CD4-positive, alpha-beta T cell treated with Interleukin-15 for 1 hour (primary cell): Measurements from ENCODE around the gene CELSR1.

Source experiments
- DNase-seq: peaks from one replicate; pipeline ENCODE4 v3.0.0-alpha.2; 2020

The CELSR1 gene

DNA sequence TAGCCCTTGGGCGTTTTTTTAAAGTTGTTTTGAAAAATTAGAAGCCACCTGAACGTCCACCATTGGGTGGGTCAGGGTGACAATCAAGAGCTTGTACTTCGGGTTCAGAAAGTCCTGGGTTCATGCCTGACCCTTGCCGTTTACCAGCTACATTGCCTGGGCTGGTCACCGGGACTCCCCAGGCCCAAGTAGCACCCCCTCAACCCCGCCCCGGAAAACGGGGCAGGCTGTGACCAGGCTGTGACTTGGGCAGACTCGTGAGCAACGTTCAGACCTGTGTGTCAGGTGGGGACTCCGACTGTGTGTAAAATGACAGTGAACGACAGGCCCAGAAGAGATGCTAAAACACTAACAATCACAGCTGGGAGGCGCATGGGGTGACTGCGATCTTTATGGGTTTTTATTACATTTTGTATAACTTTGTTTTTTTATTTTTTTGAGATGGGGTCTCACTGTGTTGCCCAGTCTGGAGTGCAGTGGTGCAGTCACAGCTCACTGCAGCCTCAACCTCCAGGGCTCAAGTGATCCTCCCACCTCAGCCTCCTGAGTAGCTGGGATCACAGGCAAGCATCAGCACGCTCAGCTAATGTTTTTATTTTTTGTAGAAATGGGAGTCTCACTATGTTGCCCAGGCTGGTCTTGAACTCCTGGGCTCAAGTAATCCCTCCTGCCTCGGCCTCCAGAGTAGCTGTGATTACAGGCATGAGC, 145.1 kb downstream of the CELSR1 start:
- no peak for DNase-seq

DNA sequence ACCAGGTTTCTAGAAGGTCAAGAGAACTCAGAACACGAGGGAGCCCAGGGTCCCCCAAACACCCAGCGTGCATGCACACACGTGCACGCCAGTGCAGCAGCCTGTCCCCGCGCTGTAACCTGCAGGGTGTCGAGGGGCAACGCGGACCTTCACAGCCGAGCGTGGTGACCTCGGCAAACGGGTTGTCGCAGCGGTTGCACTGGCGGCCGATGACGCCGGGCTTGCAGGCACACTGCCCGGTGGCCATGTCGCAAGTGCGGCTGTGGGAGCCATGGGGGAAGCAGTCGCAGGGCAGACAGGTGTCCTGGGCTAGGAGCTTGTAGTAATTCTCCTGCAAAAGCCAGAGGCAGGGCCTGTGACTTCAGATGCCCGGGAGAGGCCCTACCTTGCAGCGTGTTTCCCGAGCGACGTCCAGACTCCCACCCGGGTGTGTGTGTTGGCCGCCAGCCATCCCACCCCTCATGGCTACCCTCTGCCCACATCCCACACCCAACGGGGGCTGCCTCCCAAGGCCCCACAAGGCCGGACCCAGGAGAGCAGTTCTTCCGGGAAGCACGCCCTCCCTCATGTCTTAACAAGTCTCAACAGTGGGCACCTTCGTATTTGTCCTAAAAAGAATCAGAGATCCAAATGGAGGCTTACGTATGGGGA, 145.8 kb downstream of the CELSR1 start:
- no peak for DNase-seq

DNA sequence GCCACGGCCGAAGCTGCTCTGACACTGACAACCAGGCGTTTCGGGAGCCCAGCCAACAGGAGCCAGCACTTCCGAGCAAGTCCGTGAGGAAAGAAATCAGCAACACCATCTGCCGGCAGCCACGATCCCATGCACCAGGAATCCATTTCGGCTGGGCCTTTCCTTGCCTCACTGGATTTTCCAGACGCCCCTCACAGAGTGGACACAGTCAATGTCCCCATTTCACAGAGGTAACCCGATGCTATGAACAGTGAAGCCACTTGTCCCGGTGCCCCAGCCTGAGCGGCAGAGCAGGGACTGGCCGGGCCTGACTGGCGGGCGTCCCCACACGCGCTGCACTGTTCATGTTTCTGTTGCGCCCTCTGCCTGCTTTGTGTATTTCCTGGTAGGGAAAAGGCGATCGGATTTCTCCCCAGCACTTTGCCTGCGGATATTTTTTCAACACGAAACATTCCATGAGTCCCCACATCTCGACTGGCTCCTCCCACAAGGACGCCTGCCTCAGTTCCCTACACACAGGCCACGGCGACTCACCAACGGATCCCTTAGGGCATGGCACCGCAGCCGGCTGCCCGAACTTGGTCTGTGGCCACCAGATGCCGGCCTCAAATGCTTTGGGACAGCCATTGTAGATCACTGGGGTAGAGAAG, 146.6 kb downstream of the CELSR1 start:
- DNase-seq, result no peak

GRCh38 chr22:46390105-46390651, 147.2 kb downstream of the CELSR1 start:
- no peak for DNase-seq

- DNase-seq, result no peak
These were observed 148.3 kb downstream of the CELSR1 start for GRCh38 chr22:46389081-46389480.

DNA sequence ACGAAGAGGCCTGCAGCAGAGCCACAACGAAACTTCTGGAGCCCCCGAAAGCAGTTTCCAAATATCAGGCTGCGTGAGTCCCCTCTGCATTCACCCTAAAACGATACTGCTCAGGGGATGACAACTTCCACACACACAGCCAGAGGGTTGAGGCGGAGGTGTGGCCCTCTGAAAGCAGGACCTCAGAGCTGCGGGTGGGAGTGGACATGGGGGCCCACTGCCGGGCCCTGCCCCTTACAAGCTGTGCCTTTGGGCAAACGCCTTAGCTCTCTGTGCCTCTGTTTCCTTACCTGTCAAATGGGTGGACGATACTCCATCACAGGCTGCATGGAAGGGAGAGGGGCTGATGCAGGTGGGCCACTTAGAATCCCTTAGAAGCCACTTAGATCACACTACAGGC, 148.8 kb downstream of the CELSR1 start:
- DNase-seq, result no peak

- DNase-seq, result no peak
These were observed 149.7 kb downstream of the CELSR1 start for GRCh38 chr22:46387748-46388147.

GRCh38 chr22:46386312-46386711, 151.1 kb downstream of the CELSR1 start:
- DNase-seq, result no peak

DNA sequence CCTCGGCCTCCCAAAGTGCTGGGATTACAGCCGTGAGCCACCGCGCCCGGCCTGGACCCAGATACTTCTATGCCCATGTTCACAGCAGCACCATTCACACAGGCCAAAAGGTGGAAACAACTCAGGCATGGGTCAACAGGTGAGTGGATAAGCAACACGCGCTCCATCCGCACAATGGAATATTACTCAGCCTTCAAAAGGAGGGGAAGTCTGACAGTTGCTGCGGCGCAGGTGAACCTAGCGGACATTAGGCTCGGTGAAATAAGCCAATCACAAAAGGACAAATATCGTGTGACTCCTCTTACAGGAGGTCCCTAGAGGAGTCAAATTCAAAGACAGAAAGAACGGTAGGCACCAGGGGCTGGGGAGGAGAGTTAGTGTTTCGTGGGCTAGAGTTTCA, 154.9 kb downstream of the CELSR1 start:
- no peak for DNase-seq

DNA sequence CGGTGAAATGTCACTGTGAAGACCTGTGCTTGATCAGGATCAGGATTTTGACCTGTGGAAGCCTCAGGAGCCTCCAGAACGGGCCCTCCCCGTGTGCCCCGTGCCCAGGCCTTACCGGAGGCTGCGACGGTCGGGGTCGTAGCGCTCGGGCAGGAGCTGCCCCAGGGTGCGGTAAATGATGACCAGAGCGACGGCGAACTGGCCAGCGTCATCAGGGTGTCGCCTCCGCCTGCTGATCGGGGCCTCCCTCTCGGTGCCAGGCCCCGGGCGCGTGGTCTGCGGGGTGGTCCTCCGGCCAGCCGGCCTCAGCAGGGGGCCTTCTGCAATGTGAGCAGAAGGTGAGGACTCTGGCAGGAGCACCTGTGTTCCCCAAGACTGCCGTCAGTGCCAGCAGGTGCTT, 155.7 kb downstream of the CELSR1 start:
- no peak for DNase-seq

GRCh38 chr22:46381142-46381541, 156.3 kb downstream of the CELSR1 start:
- DNase-seq, result no peak

GRCh38 chr22:46380581-46380980, 156.8 kb downstream of the CELSR1 start:
- DNase-seq, result no peak

- DNase-seq, result no peak
These were observed 157.4 kb downstream of the CELSR1 start for GRCh38 chr22:46380069-46380468.

DNA sequence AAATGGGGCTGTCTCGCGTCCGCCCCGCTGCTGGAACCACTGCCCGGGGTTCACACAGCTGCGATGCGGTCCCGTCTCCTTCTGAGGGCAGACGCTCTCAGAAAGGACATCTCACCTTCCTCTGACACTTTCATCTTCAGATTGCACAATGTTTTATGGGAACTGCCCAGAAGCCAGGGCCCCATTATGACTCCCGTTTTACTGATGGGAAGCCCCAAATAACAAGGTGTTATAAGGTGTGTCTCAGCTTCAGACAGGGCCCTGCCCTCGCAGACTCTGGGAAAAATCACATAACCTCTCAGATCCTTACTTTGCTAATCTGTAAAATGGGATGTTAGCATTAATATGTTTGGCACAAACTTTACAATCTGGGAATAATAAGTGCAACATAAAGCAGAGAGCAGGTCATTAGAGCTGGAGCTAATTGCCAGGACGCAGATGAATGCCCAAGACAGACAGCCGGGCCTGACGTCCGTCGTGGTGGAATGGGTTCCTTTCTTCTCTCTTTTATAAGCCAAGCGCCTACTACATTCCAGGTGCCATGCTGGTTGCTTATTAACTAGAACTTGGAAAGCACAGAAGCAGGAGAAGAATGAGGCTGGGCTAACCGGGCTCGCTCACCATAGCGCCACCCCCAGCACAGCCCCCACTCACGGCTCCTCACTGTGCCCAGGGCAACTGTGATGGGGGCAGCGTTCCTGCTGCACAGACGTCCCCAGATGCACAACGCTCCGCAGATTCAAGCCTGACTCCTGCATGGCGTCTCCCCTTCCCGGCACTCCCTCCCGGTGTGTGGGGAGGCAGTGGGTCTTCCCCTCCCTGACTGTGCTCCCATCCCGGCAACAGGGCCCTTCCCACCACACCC, 158.1 kb downstream of the CELSR1 start:
- DNase-seq, result no peak

DNA sequence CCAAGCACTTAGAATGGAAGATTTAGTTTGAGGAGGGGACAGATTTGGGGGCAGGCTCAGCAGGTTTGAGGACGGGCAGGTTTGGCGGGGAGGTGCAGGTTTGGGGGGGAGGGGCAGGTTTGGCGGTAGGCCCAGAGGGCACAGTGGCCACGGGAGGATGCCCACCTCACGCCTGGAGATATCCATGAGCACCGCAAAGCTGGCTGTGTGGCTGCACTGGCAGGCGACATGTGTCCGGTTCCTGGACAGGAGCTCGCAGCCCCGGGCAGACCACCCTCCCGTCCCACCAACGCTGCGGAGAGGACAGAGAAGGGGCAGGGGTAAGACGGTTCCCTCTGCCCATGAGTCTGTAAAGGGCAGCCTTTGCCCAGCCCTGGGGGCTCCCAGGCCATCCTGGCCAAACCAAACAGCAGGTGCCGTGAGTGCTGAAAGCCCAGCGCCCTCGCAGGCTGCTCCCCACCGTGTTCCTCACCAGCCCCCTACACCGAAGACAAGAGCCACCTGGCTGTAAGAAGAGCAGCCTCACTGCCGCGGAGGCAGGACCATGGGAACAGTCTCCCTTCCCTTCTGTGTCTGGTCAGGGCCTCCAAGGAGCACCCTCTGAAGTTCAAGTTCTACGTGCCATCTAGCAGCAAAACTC, 158.9 kb downstream of the CELSR1 start:
- DNase-seq, result no peak

GRCh38 chr22:46377525-46378425, 159.6 kb downstream of the CELSR1 start:
- no peak for DNase-seq

GRCh38 chr22:46376908-46377524, 160.4 kb downstream of the CELSR1 start:
- DNase-seq, result no peak

DNA sequence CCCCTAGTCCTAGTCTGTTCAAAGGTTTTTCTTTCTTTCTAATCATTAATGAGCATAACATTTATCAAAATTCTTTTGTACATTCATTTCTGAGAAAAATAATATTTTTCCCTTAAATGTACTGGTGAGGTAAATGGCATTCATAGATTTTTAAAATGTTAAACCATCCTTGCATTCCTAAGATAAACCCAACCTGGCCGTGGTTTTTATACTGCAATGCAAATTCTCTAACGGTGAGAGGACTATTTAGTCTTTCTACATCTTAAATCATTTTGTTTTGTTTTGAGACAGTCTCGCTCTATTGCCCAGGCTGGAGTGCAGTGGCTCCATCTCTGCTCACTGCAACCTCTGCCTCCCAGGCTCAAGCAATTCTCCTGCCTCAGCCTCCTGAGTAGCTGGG, 161.3 kb downstream of the CELSR1 start:
- no peak for DNase-seq

- no peak for DNase-seq
These were observed 162.6 kb downstream of the CELSR1 start for GRCh38 chr22:46374663-46375474.
